ENCODE results near the gene DLEC1.

GRCh38 chr3:38105525-38105924 lies 66.5 kb downstream of the DLEC1 start:
- TF ChIP-seq CTCF (IDR thresholded peaks at IDR 0.05) (no peak), SMC3 (IDR thresholded peaks at IDR 0.05) (no peak), POLR2A (IDR thresholded peaks at IDR 0.05; ENCODE audit: low read length) (no peak)

Data from A549 (cell line).